GM10248 (cell line): ENCODE measurements around the gene IRF2.

Source experiments
- CTCF ChIA-PET: fragments of 300-600 bp; sonication (Branson Sonifier 250); formaldehyde crosslinking; extraction: SDS; loops from one replicate; lab custom pipeline; 2021; ENCODE audit warnings: antibody characterized with exemption; lab: Yijun Ruan, JAX
- POLR2A ChIA-PET: fragments of 350-650 bp; sonication (Branson Sonifier 250); formaldehyde crosslinking; extraction: SDS; loops from one replicate; lab custom pipeline; 2020; ENCODE audit warnings: antibody characterized with exemption; lab: Yijun Ruan, JAX
- DNase-seq: peaks from one replicate; pipeline ENCODE4 v3.0.0; 2012; ENCODE audit errors: extremely low spot score
- TF ChIP-seq, protein P1 (sequence below): IDR thresholded peaks from 2 replicates; pipeline ENCODE4 v1.5.1; 2012; ENCODE audit warnings: mild to moderate bottlenecking, low read depth; ENCODE audit errors: extremely low read depth, missing control alignments, control extremely low read depth

The IRF2 gene

DNA sequence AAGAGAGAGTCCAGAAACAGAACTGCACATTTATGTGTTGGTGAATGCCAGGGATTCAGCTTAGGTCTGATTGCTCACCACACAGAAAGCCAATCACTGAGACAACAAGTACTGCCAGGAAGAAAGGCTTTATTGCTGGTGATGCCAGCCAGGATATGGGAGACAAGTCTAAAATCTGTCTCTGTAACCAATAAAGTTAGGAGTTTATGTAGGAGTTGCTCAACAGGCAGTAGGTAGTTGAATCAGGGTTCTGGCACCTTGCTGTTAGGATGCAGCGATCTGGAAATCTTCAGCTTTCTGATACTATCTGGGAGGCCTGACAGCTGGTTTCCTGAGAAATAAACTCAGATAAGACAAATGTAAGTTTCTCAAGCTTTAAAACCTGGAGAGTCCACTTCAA lies 136.4 kb downstream of the IRF2 start:
- TF ChIP-seq, protein P1, sequence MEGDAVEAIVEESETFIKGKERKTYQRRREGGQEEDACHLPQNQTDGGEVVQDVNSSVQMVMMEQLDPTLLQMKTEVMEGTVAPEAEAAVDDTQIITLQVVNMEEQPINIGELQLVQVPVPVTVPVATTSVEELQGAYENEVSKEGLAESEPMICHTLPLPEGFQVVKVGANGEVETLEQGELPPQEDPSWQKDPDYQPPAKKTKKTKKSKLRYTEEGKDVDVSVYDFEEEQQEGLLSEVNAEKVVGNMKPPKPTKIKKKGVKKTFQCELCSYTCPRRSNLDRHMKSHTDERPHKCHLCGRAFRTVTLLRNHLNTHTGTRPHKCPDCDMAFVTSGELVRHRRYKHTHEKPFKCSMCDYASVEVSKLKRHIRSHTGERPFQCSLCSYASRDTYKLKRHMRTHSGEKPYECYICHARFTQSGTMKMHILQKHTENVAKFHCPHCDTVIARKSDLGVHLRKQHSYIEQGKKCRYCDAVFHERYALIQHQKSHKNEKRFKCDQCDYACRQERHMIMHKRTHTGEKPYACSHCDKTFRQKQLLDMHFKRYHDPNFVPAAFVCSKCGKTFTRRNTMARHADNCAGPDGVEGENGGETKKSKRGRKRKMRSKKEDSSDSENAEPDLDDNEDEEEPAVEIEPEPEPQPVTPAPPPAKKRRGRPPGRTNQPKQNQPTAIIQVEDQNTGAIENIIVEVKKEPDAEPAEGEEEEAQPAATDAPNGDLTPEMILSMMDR, result no peak
- CTCF ChIA-PET, result interaction anchor here (0.8 to 2.5 kb wide), 4 partner anchors 9 to 26 kb away, joined by 3 to 9 read pairs (median 6); no protein-coding TSS in a partner anchor
- no peak for DNase-seq
- POLR2A ChIA-PET, result no interaction called here
